Measurements from ENCODE around the gene HACD4.
"Not testable (repeated sequence)": the region's sequence is repeated elsewhere in the genome, so short reads cannot be mapped to it uniquely, and the experiment has no call there.

The HACD4 gene

DNA sequence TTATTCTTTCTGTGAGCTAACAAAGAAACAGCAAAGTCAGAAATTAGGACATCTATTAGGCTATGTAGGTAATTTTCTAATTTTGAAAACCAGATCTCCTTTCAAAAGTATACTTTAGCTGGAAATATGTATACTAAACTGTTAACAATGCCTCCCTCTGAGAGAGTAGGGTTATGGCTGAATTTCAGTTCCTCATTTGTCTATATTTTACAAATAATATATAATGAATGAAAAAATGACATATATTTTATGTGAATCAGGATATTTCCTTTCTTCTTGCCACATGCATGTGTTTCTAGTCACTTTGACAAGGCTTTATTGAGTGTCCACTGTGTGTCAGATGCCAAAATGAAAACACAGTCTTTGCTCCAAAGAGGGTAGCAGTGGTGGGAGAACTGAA lies 15.4 kb downstream of the HACD4 start:
- no peak for DNase-seq

DNA sequence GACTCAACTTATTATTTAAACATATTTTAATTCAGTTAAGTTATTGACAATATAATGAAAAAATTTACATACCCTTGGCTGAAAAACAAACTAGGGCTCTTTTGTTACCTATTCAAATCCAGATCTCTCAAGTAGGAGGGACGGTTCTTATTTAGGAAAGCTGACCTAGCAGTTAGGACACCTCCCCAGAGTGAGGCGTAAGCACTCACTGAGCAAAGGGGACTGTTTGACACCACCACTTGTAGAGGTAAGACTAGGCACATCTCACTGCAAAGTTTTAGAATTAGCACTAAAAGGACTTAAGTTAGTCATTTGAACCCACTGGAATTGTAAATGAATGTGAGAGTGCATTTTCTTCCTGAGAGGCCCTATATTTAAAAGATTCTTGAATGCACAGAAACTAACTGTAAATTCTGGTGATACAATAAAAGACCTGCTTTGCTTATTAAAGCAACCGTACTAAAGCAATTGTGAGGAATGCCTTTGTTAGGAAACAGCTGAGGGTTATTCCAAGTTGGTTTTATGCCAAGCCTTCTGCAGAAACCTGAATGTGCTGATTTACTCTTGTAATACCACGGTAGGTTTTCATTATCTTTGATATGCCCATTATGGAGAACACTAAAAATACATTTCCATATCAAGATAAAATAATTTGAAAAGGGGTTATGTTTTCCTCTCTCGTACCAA lies 16.2 kb downstream of the HACD4 start:
- no peak for DNase-seq

- no peak for DNase-seq
Measured at GRCh38 chr9:21002040-21002439, 29.4 kb downstream of the HACD4 start.

GRCh38 chr9:21001581-21001980 lies 29.9 kb downstream of the HACD4 start:
- no peak for DNase-seq

DNA sequence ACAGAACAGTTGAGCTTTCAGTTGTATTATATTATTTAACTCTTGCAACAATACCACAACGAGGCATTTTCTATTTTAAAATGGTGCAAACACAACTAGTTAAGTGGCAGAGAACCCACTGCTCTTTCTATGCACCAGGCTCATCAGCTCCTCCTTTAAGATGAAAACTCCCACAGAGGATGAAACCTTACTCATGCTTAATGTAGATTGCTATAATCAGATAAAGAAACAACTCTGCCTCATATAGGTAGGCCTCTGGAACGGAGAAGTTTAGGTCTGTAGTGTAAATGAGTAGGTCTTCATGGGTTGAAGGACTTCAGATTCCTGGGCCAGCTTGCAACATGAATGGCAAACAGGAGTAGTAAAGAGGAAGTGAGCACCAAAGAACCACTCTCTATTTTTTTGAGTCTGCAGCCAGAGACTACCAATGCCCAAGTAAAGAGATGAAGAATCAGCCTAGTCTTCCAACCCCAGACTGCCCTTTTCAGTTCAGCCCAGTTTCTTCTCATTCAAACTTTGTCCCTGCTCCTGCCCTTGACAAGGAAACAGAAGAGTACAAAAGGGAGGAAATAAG lies 33.9 kb downstream of the HACD4 start:
- DNase-seq: no peak

- DNase-seq: no peak
Measured at GRCh38 chr9:20996809-20997208, 34.6 kb downstream of the HACD4 start.

DNA sequence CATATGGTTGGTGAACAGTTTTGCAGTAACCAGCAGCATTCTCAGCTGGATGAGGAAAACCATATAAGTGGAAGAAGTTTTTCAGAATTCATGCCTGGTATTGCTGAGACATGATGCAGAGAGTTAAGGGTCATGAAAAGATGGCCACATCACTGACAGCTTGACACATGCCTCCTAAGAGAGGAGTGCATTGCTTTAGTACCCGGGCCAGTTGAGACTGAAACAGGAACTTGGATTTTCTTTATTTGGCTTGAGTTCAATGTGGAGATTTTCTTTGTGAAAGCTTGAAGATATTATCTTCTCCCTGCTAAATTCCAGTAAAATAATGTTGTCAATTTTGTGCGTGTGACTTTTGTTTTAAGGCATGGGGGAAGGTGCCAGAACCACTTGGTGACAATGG lies 35.8 kb downstream of the HACD4 start:
- DNase-seq: no peak

GRCh38 chr9:20994486-20994885 lies 37.0 kb downstream of the HACD4 start:
- DNase-seq: no peak

DNA sequence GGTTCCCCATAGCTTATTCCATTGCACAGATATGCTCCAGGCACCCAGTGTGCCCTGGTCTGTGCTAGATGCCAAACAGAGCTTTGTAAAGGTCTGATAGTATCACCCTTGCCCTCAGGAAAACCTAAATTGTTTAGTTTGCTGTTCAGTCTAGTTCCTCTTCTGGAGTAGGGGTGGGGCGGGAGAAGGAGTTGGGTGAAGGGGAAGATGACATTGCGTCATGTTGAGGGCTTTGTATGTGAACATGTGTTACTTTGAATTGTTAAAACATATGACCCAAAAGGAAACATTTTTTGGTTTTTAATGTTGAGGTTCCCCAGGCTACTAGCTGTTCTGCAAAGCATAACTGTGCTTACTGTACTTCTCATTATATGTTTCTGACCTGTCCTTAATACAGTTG lies 40.6 kb downstream of the HACD4 start:
- no peak for DNase-seq

- no peak for DNase-seq
Measured at GRCh38 chr9:20989923-20990341, 41.5 kb downstream of the HACD4 start.

GRCh38 chr9:20988671-20989315 lies 42.6 kb downstream of the HACD4 start:
- DNase-seq: no peak

DNA sequence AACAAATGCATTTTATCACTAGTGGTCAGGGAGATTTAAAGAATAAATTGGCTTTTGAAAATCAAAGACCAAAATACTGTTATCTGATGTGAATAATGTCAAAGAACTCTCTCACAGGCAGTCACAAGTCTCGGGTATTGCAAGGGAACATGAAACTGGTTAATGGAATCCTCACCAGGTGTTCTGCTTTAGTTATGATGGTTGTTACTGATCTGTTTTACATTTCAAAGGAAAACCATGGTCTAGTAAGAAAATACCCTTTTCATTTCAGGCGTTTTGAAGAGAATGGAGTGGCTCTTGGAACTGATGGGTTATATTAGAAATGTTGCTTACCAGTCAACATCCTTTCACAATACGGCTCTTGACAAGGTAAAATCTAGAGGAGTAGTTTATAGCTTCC lies 43.4 kb downstream of the HACD4 start:
- DNase-seq: no peak

DNA sequence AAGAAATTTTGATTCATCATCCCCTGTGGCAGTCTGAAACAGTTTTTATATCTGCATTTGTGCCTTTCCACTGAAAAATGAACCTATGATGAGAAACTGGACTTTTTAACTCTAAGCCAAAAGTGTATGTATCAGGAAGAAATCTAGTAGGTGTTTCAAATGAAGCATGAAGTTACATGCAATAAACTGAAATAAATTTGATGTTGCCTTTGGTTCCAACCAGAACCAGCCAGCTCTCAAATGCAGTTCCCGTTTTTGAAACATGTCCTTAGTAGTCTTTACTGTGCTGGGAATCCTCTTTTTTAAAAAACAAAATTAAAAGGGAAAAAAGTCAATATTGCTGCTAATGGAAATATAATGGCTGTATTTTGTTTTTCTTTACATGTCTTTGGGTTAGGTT lies 43.9 kb downstream of the HACD4 start:
- no peak for DNase-seq

DNA sequence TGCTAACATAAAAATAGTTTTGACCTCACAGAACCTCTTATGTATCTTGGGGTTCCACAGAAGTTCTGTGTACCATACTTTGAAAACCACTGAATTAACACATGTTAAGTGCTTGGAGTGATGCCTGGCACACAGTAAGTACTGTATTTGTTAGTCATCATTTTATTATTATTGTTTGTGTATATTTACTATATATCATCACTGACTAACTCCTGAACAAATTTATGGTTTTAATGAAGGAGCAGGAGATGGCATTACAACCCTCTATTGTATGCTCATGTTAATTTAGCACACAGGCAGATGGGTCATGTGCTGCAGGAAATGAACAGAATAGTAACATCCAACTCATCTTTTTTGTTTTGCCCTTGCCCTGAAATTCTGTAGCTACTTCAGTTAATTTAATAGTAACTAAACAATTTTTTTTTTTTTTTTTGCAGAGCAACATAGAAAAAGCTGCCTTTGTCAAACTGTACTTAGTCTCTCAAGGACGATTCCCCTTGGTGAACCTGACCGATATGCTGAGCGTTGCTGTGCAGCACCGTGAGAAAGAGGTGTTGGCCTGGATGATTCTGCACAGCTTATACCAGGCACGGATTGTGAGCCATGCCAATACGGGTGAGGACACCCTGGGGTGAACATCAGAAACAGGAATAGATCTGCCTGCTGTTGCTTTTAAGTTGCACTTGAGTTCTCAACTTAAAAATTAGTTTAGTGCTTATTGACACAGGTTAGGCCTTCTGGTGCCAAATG lies 45.4 kb downstream of the HACD4 start:
- no peak for DNase-seq

GRCh38 chr9:20984506-20984905 lies 46.9 kb downstream of the HACD4 start:
- no peak for DNase-seq

DNA sequence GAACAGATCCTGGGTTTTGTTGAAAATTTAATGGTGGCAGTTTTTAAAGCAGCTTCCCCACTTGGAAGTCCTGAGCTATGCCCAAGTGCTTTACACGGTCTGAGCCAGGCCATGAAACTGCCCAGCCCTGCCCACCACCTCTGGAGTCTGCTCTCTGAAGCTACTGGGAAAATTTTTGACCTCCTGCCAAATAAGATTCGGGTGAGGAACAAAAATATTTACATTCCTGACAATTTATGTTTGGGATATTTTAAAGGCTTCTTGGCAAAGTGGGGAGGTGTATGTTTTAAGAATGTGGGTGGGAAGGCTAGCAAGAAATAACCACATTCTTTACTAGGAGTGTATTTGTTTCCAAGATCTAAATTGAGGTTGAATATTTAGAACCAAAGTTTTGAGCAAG lies 50.0 kb downstream of the HACD4 start:
- DNase-seq: peak; percentile 70

- peak; percentile 18 for DNase-seq
Measured at GRCh38 chr9:20980832-20981455, 50.5 kb downstream of the HACD4 start.

GRCh38 chr9:20978249-20978648 lies 53.2 kb downstream of the HACD4 start:
- no peak for DNase-seq

- DNase-seq: not testable (repeated sequence)
Measured at GRCh38 chr9:20974191-20974938, 57.1 kb downstream of the HACD4 start.

DNA sequence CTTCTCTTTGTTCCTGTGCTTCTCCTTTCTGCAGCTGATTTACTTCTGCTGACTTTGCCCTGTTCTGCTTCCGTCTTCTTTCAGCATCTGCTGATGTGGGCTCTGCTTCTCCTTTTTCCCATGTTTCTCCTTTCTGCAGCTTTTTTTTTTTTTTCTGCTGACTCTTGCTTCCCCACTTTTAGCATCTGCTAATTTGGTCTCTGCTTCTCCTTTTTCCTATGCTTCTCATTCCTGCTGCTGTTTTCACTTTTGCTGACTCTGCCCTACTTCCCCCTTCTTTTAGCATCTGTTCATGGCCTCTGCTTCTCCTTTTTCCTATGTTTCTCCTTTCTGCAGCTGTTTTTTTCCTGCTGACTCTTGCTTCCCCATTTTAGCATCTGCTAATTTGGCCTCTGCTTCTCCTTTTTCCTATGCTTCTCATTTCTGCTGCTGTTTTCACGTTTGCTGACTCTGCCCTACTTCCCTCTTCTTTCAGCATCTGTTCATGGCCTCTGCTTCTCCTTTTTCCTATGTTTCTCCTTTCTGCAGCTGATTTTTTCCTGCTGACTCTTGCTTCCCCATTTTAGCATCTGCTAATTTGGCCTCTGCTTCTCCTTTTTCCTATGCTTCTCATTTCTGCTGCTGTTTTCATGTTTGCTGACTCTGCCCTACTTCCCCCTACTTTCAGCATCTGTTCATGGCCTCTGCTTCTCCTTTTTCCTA lies 58.0 kb downstream of the HACD4 start:
- not testable (repeated sequence) for DNase-seq

DNA sequence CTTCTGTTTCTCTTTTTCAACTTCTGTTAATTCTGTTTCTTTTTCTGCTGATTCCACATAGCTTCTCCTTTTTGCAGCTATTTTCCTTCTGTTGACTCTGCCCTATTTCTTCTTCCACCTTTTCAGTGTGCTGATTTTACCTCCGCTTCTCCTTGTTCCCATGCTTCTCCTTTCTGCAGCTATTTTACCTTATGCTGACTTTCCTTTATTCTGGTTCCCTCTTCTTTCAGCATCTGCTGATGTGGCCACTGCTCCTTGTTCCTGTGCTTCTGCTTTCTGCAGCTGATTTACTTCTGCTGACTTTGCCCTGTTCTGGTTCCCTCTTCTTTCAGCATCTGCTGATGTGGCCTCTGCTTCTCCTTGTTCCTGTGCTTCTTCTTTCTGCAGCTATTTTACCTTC lies 58.8 kb downstream of the HACD4 start:
- no peak for DNase-seq

All from NCI-H226 (cell line).